CD4-positive, alpha-beta T cell treated with Interleukin-10 for 1 hour (primary cell): ENCODE data around the gene METTL25.
"Not testable (repeated sequence)": the region's sequence is repeated elsewhere in the genome, so short reads cannot be mapped to it uniquely, and the experiment has no call there.

ENCODE experiments used
- DNase-seq: peaks from one replicate; pipeline ENCODE4 v3.0.0-alpha.2; 2020

Gene METTL25, protein sequence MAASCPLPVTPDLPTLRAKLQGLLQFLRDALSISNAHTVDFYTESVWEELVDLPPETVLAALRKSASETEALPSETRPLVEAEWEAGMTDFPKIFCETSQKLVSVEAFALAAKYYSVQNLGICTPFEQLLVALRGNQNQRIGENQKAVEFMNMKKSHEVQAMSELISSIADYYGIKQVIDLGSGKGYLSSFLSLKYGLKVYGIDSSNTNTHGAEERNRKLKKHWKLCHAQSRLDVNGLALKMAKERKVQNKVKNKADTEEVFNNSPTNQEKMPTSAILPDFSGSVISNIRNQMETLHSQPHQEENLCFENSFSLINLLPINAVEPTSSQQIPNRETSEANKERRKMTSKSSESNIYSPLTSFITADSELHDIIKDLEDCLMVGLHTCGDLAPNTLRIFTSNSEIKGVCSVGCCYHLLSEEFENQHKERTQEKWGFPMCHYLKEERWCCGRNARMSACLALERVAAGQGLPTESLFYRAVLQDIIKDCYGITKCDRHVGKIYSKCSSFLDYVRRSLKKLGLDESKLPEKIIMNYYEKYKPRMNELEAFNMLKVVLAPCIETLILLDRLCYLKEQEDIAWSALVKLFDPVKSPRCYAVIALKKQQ

DNA sequence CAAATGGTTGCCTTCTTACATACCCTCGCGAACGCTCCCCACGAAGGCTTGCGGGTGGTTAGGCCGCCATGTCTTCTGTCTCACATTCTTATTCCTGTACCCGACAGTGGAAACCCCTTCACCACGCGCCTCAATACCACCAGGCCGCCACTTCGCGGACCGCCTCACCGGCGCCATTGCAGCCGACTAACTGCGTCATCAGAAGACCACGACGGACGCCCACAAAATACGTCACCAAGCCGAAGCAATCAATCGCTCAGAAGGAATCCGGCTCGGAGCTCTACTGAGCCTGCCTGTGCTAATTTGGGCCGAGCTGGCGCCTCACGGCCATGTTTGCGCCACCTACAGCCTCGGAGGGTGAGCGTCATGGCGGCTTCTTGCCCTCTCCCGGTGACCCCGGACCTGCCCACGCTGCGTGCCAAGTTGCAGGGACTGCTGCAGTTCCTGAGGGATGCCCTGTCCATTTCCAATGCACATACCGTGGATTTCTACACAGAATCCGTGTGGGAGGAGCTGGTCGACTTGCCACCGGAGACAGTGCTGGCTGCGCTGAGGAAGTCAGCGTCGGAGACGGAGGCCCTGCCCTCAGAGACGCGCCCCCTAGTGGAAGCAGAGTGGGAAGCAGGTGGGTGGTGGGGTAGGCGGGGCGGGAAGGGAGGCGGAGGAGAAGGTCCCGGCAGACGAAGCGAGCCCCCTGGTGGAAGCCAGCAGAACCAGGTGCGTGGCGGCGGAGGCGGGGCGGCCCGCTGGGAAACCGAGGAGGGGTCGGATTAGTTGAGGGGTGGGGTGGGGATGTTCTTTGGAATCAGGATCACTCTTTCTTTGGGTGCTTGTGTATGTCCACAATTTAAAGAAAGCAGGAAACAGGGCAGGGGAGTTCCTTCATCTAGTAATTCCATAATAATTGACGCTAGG lies at the start of gene METTL25, which contains the start of gene CCDC59:
Gene METTL25 (plus strand): TSS at position 330 of the 915 bp plus-strand sequence. CDS start 37 bp downstream, at position 367.
Gene CCDC59 (minus strand): TSS at position 188 of the 915 bp plus-strand sequence. CDS start 11 bp downstream, at position 177.
- DNase-seq = peak; percentile 98

DNA sequence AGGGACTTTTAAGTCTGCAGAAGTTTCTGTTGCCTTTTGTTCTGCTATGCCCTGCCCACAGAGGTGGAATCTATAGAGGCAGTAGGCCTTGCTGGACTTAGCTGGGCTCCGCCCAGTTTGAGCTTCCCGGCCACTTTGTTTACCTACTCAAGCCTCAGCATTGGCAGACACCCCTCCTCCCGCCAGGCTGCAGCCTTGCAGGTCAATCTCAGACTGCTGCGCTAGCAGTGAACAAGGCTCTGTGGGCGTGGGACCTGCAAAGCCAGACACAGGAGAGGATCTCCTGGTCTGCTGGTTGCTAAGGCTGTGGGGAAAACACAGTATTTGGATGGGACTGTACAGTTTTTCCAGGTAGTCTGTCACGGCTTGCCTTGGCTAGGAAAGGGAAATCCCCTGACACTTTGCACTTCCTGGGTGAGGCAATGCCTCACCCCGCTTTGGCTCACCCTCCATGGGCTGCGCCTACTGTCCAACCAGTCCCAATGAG lies 43.9 kb upstream of the METTL25 start:
- DNase-seq = no peak

DNA sequence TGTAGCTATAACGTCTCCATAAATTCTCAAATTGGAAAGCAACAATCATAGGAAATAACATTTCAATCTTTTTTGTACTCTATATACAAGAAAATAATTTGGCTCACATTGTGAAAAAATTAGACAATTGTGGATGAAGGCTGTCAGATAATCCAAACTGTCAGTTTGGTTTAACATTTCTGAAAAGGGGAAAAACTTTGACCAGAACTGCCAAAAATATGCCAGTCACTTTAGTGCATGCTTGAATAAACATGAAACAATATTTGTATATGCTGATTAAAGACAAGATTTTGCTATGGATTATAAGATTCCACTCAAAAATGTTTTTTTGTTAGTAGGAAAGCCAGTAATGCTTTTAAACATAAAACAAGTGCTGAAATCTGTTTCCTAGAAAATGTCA lies 39.1 kb upstream of the METTL25 start:
- DNase-seq = no peak

DNA sequence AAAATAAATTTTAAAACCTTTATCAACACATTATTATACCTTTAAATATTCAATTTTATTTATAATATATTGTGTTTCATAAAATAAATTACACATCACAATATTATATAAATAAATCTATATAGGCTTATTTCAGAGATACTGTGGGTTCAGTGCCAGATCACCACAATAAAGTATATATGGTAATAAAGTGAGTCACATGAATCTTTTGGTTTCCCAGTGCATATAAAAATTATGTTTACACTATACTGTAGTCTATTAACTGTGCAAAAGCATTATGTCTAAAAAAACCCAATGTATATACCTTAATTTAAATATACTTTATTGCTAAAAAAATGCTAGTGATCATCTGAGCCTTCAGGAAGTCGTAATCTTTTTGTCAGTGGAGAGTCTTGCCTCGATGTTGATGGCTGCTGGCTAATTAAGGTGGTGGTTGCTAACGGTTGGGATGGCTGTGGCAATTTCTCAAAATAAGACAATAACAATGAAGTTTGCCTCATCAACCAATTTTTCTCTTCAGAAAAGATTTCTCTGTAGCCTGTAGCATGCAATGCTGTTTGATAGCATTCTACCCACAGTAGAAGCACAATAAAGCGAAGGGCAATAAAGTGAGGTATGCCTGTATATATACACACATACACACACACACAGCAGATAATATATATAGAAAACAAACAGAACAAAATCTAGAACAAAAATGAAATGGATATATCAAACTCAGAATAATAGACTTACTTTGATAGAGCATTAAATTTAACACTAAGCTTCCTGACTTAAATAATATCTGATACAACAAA lies 32.6 kb upstream of the METTL25 start:
- DNase-seq = no peak

DNA sequence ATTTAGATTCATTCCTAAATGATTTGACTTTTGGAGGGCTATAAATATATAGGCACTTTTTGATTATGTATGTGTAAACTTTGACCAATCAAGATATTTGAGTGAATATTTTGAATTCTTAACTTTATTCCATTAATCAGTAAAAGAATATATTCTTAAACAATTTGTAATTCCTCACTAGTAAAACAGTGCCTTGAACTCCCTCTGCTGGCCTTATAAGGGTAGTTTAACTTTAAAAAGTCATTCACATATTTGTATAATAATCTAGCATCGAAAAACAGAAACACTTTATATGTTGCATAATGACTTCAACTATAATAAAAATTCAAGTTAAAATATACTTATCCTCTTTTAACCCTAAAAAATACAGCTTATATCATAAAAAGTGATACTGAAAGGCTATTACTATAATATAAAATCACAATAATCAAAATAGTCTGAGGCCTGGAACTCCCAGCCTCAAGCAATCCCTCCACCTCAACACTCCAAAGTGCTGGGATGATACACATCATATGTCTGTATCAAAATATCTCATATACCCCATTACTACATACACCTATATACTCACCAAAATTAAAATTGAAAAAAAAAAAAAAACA lies 31.3 kb upstream of the METTL25 start:
- peak; percentile 7 for DNase-seq

DNA sequence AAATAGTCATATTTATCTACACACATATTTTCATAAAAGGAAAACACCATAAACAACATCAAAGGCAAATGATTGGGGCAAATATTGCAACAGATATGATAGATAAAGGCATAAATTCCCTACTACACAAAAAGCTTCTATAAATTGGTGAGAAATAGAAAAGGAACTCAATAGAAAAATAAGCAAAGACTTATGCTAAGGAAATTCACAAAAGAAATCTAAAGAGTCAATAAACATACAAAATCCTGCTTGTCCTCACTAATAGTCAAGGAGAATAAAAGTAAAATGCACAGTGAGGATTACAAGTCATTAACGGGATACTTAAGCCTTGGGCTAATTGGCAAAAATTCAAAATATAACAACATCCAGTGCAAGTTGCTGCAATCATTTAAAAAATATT lies 30.5 kb upstream of the METTL25 start:
- DNase-seq = no peak

DNA sequence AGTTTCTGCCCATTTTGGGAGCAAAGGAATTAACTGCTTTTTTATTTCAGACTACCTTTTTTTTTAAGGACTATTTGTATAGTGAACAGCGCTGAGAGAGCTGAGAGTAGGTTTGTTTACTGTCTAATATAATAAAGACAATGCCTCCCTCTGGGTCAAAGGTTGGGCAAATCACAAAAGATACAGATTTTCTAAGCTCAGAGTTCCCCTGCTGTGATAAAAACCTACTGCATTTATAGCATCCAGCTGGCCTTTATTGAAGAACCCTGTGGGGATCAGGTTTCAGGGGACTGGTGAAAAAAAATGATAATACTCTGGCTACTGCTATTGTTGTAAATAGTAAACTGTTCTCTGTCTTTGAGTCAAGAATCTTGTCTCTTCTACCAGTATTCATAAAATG lies 28.8 kb upstream of the METTL25 start:
- DNase-seq = no peak

DNA sequence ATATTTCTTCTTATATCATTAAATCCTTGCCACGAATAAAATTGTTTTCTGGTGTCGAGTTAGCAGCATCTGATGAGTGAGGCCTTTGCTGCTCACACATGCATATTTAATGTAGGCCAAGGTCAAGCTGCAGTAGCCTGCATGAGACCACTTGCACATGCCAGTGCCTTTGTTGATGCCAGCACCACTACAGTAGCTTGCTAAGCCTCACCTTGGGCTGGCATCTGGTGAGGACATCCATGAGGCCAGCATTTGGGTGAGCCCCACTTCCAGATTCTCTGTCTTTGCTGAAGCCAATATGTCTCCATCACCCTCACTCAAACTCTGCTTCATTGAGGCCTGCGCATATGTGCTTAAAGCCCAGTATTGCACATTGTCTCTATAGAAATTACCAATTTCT lies 8.2 kb upstream of the METTL25 start:
- DNase-seq = no peak

DNA sequence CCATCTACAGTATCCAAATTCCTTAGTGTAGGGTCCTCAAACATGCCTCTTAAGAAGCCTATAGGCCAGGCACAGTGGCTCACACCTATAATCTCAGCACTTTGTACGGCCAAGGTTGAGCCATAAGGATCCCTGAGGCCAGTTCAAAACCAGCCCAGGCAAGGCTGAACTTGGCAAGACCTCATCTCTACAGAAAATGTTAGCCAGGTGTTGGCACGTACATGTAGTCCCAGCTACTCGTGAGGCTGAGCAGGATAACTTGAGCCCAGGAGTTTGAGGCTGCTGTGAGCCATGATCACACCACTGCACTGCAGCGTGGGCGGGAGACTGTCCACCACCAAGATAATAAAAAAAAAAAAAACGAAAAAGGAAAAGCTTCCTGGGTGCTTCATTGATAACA lies 6.9 kb upstream of the METTL25 start:
- DNase-seq = no peak

DNA sequence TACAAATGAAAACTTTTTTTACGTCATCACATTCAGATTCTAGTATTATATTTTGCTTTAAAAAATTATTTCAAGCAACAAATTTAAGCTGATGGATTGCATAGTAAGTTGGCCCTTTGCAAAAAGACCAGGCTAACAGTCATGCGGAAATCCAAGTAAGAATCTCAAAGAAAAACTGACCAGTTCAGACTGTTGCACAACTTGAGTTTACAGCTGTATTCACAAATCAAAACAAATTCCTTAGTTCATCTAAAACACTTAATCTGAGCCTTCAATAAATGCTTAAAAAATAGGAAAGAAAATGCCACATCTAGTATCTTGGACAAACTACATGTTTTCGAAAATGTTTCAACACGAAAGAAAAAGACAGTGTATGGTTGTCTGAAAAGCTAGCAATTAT lies 989 bp upstream of the METTL25 start:
- DNase-seq = no peak

DNA sequence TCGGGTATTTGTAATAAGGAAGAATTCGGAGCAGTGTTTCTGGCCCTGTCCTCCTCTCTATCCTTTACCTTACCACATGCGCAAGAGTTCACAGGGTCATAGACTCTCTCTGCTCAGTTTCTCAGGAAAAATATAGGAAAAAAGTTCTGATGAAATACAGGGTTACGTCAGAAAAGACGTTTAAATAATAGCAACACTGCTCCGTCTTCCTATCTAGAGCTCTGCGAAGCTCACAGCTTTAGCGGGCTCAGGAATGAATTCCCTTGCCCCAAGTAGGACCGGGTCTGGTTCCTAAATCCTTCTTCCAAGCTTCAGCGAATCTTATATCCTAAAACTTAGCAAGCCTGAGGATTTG lies 507 bp upstream of the METTL25 start:
- no peak for DNase-seq

DNA sequence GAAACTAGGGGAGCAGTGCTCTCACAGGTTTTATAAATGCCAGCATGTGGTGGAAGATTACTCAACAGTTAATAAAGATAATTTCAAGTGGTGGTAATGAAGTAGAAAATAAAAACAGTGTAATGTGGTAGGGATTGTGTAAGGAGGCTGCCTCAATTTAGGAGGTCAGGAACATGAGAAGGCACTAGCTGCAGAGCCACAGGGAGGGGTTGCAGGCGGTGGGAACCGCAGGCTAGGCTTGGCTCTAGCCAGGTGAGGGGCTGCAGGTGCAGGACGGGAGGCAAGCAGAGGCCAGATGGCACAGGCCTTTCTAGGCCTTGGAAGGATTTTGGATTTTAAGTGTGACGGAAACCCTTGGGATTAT lies 768 bp downstream of the METTL25 start:
- DNase-seq = no peak

DNA sequence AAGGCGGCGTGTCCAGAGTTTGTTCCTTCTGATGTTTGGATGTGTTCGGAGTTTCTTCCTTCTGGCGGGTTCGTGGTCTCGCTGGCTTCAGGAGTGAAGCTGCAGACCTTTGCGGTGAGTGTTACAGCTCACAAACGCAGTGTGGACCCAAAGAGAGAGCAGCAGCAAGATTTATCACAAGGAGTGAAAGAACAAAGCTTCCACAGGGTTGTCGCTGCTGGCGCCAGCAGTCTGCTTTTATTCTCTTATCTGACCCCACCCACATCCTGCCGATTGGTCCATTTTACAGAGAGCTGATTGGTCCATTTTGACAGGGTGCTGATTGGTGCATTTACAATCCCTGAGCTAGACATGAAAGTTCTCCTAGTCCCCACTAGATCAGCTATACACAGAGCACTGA lies 2.5 kb downstream of the METTL25 start:
- not testable (repeated sequence) for DNase-seq

DNA sequence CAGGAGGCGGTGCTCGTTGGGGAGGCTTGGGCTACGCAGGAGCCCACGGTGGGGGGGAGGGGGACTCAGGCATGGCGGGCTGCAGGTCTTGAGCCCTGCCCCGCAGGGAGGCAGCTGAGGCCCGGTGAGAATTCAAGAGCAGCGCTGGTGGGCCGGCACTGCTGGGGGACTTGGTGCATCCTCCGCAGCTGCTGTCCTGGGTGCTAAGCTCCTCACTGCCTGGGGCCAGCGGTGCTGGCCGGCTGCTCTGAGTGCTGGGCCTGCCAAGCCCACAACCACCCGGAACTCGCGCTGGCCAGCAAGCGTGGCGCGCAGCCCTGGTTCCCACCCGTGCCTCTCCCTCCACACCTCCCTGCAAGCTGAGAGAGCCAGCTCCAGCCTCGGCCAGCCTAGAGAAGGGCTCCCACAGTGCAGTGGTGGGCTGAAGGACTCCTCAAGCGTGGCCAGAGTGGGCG lies 3.2 kb downstream of the METTL25 start:
- DNase-seq = no peak

DNA sequence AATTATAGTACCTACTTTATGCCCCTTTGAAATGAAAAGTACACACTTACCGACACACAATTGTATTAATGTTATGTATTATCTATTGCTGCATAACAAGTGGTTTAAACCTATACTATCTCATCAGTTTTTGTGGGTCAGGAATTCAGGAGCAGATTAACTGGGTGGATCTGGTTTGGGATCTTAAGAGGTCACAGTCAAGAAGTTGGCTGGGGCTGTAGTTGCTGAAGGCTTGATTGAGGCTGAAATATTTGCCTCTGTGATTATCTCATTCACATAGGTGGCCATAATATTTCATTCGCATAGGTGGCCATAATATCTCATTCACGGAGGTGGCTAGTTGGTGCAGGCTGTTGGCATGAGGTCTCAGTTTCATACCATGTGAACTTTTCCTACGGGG lies 5.7 kb downstream of the METTL25 start:
- no peak for DNase-seq

DNA sequence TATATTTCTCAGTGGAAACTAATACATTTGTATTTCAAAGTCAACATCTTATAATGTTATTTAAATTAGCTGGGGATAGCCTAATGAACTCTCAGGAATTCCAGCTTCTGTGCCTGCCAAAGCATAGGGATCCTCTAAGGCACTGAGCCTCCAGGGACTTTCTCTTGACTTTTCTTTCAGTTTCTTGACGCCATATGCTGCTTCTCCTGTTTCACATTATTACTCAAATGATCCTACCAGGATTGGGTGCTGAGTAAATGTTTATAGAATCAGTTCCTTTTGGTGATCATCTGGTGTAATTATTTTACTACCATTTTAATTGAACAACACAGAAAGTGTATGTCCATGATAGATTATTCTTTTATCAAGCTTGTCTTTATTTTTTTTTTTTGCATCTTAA lies 7.9 kb downstream of the METTL25 start:
- no peak for DNase-seq

DNA sequence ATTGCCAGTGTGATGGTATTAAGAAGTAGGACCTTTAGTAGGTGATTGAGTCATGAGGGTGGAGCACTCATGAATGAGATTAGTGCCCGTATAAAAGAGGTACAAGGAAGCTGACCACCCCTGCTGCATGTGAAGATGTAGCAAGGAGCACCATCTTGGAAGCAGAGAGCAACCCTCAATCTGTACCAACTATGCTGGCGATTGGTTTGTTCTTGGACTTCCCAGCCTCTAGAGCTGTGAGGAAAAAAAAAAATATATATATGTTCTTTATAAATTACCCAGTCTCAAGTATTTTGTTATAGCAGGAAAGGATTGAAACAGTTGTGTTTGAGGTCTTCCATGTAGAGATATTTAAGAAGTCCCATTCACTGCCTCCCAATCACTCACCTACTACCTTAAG lies 16.9 kb downstream of the METTL25 start:
- DNase-seq = no peak

DNA sequence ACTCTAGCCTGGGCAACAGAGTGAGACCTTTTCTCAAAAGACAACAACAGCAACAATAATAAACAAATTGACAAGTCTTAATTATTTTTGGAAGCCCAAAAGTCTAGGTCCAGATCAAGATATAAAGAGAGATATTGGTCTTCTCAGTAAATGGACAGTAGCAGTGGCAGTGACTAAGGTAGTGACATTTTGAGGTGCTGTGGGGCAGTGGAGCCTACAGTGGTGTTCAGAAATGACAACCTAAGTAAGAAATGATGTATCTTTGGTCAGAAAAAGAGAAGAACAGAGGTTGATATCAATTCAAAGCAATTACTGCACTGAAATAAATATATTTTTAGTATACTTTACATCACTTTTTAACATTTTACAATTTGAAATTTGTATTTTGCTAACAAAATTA lies 20.7 kb downstream of the METTL25 start:
- no peak for DNase-seq

DNA sequence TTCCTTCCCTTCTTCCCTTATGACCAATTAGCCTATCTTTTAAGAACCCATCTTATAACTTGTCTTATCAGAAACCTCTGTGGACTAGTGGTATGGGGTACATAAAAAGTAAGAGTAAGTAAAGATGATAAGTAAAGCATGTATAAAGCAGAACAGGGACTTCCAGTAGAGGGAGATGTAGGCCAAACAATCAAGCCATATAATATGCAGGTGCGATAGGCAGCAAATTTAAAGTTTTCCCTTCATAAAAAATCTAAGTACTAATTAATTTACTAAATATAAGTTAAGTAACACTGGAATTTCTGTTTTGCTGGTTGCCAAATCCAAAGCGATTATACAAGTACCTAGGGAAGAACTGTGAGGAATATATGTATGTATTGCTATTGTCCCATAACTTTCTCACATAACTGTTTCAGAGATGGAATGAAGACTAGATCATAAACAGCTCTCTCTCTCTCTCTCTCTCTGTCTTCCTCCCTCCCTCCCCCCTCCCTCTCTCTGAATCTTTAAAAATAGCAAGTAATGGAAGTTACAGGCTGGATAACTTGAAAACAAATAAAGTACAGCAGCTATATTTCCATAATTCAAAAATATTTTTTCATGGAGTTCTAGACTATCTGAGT lies 25.7 kb downstream of the METTL25 start:
- DNase-seq = no peak

DNA sequence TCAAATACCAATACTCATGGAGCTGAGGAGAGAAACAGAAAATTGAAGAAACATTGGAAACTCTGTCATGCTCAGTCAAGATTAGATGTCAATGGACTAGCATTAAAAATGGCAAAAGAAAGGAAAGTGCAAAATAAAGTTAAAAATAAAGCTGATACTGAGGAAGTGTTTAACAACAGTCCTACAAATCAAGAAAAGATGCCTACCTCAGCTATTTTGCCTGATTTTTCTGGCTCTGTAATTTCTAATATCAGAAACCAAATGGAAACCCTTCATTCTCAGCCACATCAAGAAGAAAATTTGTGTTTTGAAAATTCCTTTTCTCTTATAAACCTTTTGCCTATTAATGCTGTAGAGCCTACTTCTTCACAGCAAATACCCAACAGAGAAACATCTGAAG lies 40.5 kb downstream of the METTL25 start:
- DNase-seq = no peak

DNA sequence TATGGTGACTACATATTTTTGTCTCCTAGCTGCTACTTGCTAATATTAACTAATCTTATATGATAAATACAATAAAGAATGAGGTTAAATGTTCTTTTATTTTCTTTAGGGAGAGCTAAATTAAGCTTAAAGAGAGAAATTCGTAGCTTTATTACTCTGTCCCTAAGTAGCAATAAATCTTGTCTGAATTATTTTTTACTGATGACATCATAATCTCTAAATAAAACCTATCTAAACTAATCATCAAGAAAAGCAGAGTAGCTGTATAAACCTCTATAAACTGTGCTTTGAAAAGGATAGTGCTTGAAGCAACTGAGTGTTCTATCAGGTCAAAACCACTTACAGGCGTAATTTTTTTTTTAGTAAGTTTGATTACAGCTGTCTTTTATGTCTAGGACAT lies 42.5 kb downstream of the METTL25 start:
- no peak for DNase-seq

DNA sequence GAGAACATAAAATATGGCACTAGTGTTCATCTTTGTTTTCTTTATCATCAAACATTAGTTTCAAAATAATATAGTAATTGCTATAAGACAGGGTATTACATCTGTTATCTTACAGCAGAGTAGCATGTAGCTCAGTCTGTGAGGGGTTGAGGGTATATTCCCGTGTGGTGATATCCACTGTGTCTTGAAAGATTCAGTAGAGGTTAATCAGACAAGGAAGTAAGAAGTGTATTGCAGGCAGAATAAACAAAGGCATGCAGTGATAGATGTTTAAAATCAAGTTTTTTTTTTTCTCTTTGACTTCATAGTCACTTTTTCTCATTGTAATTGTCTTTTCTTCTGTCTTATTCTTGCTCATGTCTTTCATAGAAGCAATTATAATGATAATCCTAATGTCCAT lies 48.3 kb downstream of the METTL25 start:
- DNase-seq = no peak
